WTC11 (cell line): Measurements from ENCODE around the gene SNX9. TPM values are rescaled to one million over a fixed set of nuclear protein-coding genes. Genes with fewer than 3 reads are reported as not detected.

Experiments used
- ATAC-seq: fragments of 200-7000 bp; cut with Tn5 transposase; 2 replicates; pipeline ENCODE4 v1.10.0; 2021; ENCODE audit warnings: mild to moderate bottlenecking, moderate library complexity
- CTCF ChIA-PET: fragments of 300-600 bp; sonication (Branson Sonifier 250); formaldehyde crosslinking; loops from one replicate; lab custom pipeline; 2021; ENCODE audit warnings: antibody characterized with exemption; lab: Charles Lee
- POLR2A ChIA-PET: fragments of 350-600 bp; sonication (Branson Sonifier 250); formaldehyde crosslinking; loops from one replicate; lab custom pipeline; 2021; ENCODE audit warnings: antibody characterized with exemption; lab: Charles Lee
- DNase-seq: peaks from one replicate; pipeline ENCODE4 v3.0.0; 2021; ENCODE audit warnings: low spot score
- H3K27ac Mint-ChIP-seq: 2 replicates; pipeline ENCODE4 v1.8.0; 2021; ENCODE audit warnings: mixed read lengths
- H3K27me3 Mint-ChIP-seq: 2 replicates; pipeline ENCODE4 v1.8.0; 2021; ENCODE audit warnings: low read depth, mild to moderate bottlenecking, moderate library complexity, mixed read lengths
- H3K36me3 Mint-ChIP-seq: 2 replicates; pipeline ENCODE4 v1.8.0; 2021; ENCODE audit warnings: mixed read lengths
- H3K4me1 Mint-ChIP-seq: 2 replicates; pipeline ENCODE4 v1.8.0; 2022; ENCODE audit warnings: mixed read lengths
- H3K4me3 Mint-ChIP-seq: 2 replicates; pipeline ENCODE4 v1.8.0; 2021; ENCODE audit warnings: mild to moderate bottlenecking, moderate library complexity, mixed read lengths
- H3K9me3 Mint-ChIP-seq: 2 replicates; pipeline ENCODE4 v1.8.0; 2021; ENCODE audit warnings: mixed read lengths
- AR ChIP-seq: fragments of 250-450 bp; sonication (Bioruptor Pico); IDR thresholded peaks from 2 replicates; pipeline ENCODE4 v1.9.0; 2021; ENCODE audit warnings: mild to moderate bottlenecking
- ATF1 ChIP-seq: sonication (generic); formaldehyde crosslinking; IDR thresholded peaks from 2 replicates; pipeline ENCODE4 v1.8.1; 2023; ENCODE audit warnings: mild to moderate bottlenecking, moderate library complexity, missing genetic modification reagents
- ATF3 ChIP-seq: sonication (generic); formaldehyde crosslinking; conservative IDR thresholded peaks from 2 replicates; pipeline ENCODE4 v1.8.1; 2022; ENCODE audit warnings: mild to moderate bottlenecking, missing genetic modification reagents
- CBFB ChIP-seq: sonication (generic); formaldehyde crosslinking; IDR thresholded peaks from 2 replicates; pipeline ENCODE4 v1.8.1; 2022; ENCODE audit warnings: mild to moderate bottlenecking, low read depth, missing genetic modification reagents
- CREM ChIP-seq: sonication (generic); formaldehyde crosslinking; IDR thresholded peaks from 2 replicates; pipeline ENCODE4 v1.8.1; 2022; ENCODE audit warnings: mild to moderate bottlenecking, missing genetic modification reagents, moderate library complexity
- E2F1 ChIP-seq: sonication (generic); formaldehyde crosslinking; IDR thresholded peaks from 2 replicates; pipeline ENCODE4 v1.8.0; 2022; ENCODE audit warnings: mild to moderate bottlenecking, missing genetic modification reagents
- E2F4 ChIP-seq: sonication (generic); formaldehyde crosslinking; IDR thresholded peaks from 2 replicates; pipeline ENCODE4 v1.8.1; 2022; ENCODE audit warnings: low read depth, mild to moderate bottlenecking, moderate library complexity, missing genetic modification reagents, borderline replicate concordance
- E2F5 ChIP-seq: sonication (generic); formaldehyde crosslinking; IDR thresholded peaks from 2 replicates; pipeline ENCODE4 v1.8.1; 2022; ENCODE audit warnings: mild to moderate bottlenecking, moderate library complexity, missing genetic modification reagents
- ESRRA ChIP-seq: sonication (generic); formaldehyde crosslinking; IDR thresholded peaks from 2 replicates; pipeline ENCODE4 v1.8.1; 2022; ENCODE audit warnings: mild to moderate bottlenecking, missing genetic modification reagents, borderline replicate concordance
- GABPB1 ChIP-seq: sonication (generic); formaldehyde crosslinking; IDR thresholded peaks from 2 replicates; pipeline ENCODE4 v1.8.1; 2023; ENCODE audit warnings: mild to moderate bottlenecking, missing genetic modification reagents
- HMGXB4 ChIP-seq: sonication (generic); formaldehyde crosslinking; IDR thresholded peaks from 2 replicates; pipeline ENCODE4 v1.8.1; 2023; ENCODE audit warnings: mild to moderate bottlenecking, moderate library complexity, missing genetic modification reagents
- IRF1 ChIP-seq: sonication (generic); formaldehyde crosslinking; IDR thresholded peaks from 2 replicates; pipeline ENCODE4 v1.8.0; 2023; ENCODE audit warnings: missing genetic modification reagents
- PRRX2 ChIP-seq: fragments of 250-450 bp; sonication (Bioruptor Pico); IDR thresholded peaks from 2 replicates; pipeline ENCODE4 v1.8.0; 2021; ENCODE audit warnings: mild to moderate bottlenecking
- SMAD3 ChIP-seq: sonication (generic); formaldehyde crosslinking; IDR thresholded peaks from 2 replicates; pipeline ENCODE4 v1.8.0; 2022; ENCODE audit warnings: missing genetic modification reagents, mild to moderate bottlenecking, borderline replicate concordance
- SOX15 ChIP-seq: fragments of 250-450 bp; sonication (Bioruptor Pico); IDR thresholded peaks from 2 replicates; pipeline ENCODE4 v1.9.0; 2021; ENCODE audit warnings: mild to moderate bottlenecking
- TEAD4 ChIP-seq: sonication (generic); formaldehyde crosslinking; IDR thresholded peaks from 2 replicates; pipeline ENCODE4 v1.8.0; 2022; ENCODE audit warnings: mild to moderate bottlenecking, missing genetic modification reagents
- ZBTB21 ChIP-seq: sonication (generic); formaldehyde crosslinking; IDR thresholded peaks from 2 replicates; pipeline ENCODE4 v1.8.1; 2023; ENCODE audit warnings: mild to moderate bottlenecking, missing genetic modification reagents, borderline replicate concordance
- ZBTB43 ChIP-seq: sonication (generic); formaldehyde crosslinking; IDR thresholded peaks from 2 replicates; pipeline ENCODE4 v1.8.1; 2023; ENCODE audit warnings: mild to moderate bottlenecking, missing genetic modification reagents
- ZNF138 ChIP-seq: sonication (generic); formaldehyde crosslinking; conservative IDR thresholded peaks from 2 replicates; pipeline ENCODE4 v1.8.1; 2022; ENCODE audit warnings: mild to moderate bottlenecking, moderate library complexity, missing genetic modification reagents
- ZNF281 ChIP-seq: sonication (generic); formaldehyde crosslinking; IDR thresholded peaks from 2 replicates; pipeline ENCODE4 v1.8.0; 2023; ENCODE audit warnings: mild to moderate bottlenecking, missing genetic modification reagents
- ZNF671 ChIP-seq: fragments of 250-450 bp; sonication (Bioruptor Pico); IDR thresholded peaks from 2 replicates; pipeline ENCODE4 v1.8.0; 2021; ENCODE audit warnings: mild to moderate bottlenecking
- total RNA-seq: library from RNA; stranded (reverse); gene quantifications from 3 replicates; pipeline ENCODE4 v1.2.3, GENCODE V29; 2021

Gene SNX9
- total RNA-seq, 1 experiment from 2014 or later: 35.0 TPM

GRCh38 chr6:157840261-157840660, 17.2 kb downstream of the SNX9 start:
- H3K27me3 Mint-ChIP-seq: no peaks in the 10 kb centered on the region
- peak overlapping the region; percentile 50 for H3K27ac Mint-ChIP-seq
- ATAC-seq: no peak
- peaks cover 82% of the 10 kb centered on the region for H3K4me1 Mint-ChIP-seq
- no peak for DNase-seq
- no peaks in the 10 kb centered on the region for H3K36me3 Mint-ChIP-seq
- ChIA-PET POLR2A (interaction anchor here (0.7 kb wide), 1 partner anchor 43 kb away, joined by 6 read pairs; no protein-coding TSS in a partner anchor), CTCF (interaction anchor here (1.9 kb wide), 1 partner anchor 33 kb away, joined by 7 read pairs; no protein-coding TSS in a partner anchor)
- TF ChIP-seq E2F4 (CRISPR knock-in tag) (no peak), PRRX2 (CRISPR knock-in tag) (no peak), ZBTB21 (CRISPR knock-in tag) (no peak), ESRRA (CRISPR knock-in tag) (no peak), CREM (CRISPR knock-in tag) (no peak)
- H3K4me3 Mint-ChIP-seq: no peak overlapping the region
- no peaks in the 10 kb centered on the region for H3K9me3 Mint-ChIP-seq

- no peaks in the 10 kb centered on the region for H3K9me3 Mint-ChIP-seq
- POLR2A ChIA-PET: interaction anchor here (0.7 kb wide), 1 partner anchor 43 kb away, joined by 6 read pairs; no protein-coding TSS in a partner anchor
- H3K27ac Mint-ChIP-seq: 0 out of 2 replicates have a peak overlapping the region, but pooled peaks have one; percentile 28
- H3K36me3 Mint-ChIP-seq: no peaks in the 10 kb centered on the region
- H3K27me3 Mint-ChIP-seq: no peaks in the 10 kb centered on the region
- ATAC-seq: no peak
- no peak for DNase-seq
- peaks cover 82% of the 10 kb centered on the region for H3K4me1 Mint-ChIP-seq
- CTCF ChIA-PET: interaction anchor here (1.9 kb wide), 1 partner anchor 33 kb away, joined by 7 read pairs; no protein-coding TSS in a partner anchor
- no peak overlapping the region for H3K4me3 Mint-ChIP-seq
- TF ChIP-seq SMAD3 (CRISPR knock-in tag): no peak
- no peak for TF ChIP-seq E2F5 (CRISPR knock-in tag)
- TF ChIP-seq AR: no peak
- no peak for TF ChIP-seq TEAD4 (CRISPR knock-in tag)
- TF ChIP-seq ZBTB43 (CRISPR knock-in tag): no peak
- TF ChIP-seq GABPB1 (CRISPR knock-in tag): no peak
- TF ChIP-seq ATF1 (CRISPR knock-in tag): no peak
- TF ChIP-seq ATF3 (CRISPR knock-in tag): no peak
- no peak for TF ChIP-seq HMGXB4 (CRISPR knock-in tag)
- TF ChIP-seq IRF1 (CRISPR knock-in tag): no peak
- no peak for TF ChIP-seq CBFB
- no peak for TF ChIP-seq ZNF138 (CRISPR knock-in tag)
- TF ChIP-seq E2F1: no peak
- no peak for TF ChIP-seq ZNF281 (CRISPR knock-in tag)
- no peak for TF ChIP-seq SOX15 (CRISPR knock-in tag)
- TF ChIP-seq ZNF671 (CRISPR knock-in tag): no peak
Observed at GRCh38 chr6:157840776-157841175, 17.7 kb downstream of the SNX9 start.
